H1 (cell line): ENCODE results near the gene REC8. TPM values are rescaled to one million over a fixed set of nuclear protein-coding genes. Genes with fewer than 3 reads are reported as not detected.

Source experiments
- BCL11A ChIP-seq, 2 experiments: IDR thresholded peaks; one replicate each; pipeline ENCODE4 v1.6.1; 2011; ENCODE audit warnings: low read depth in 2 of 2, low read length in 2 of 2, mild to moderate bottlenecking in 2 of 2
- BRCA1 ChIP-seq: IDR thresholded peaks from 2 replicates; pipeline ENCODE4 v1.6.1; 2012; ENCODE audit warnings: low read depth, low read length, improper control_type of control experiment
- CEBPB ChIP-seq: IDR thresholded peaks from 2 replicates; pipeline ENCODE4 v1.6.1; 2012; ENCODE audit warnings: low read depth, low read length
- CREB1 ChIP-seq: IDR thresholded peaks from 2 replicates; pipeline ENCODE4 v1.6.1; 2012; ENCODE audit warnings: inconsistent platforms
- EGR1 ChIP-seq: IDR thresholded peaks from 2 replicates; pipeline ENCODE4 v1.6.1; 2011; ENCODE audit warnings: low read depth, low read length, borderline replicate concordance
- EP300 ChIP-seq, 2 experiments: IDR thresholded peaks; 1 replicate in 1 of 2; 2 replicates in 1 of 2; pipeline ENCODE4 v1.6.1; 2011 to 2012; ENCODE audit warnings: low read depth in 2 of 2, low read length in 2 of 2, mild to moderate bottlenecking in 2 of 2, borderline replicate concordance in 1 of 2, inconsistent platforms in 1 of 2, moderate library complexity in 1 of 2
- EZH2 ChIP-seq: fragments of 200-600 bp; sonication (generic); IDR thresholded peaks from 2 replicates; pipeline ENCODE4 v1.7.1; 2012; ENCODE audit warnings: low read depth, mild to moderate bottlenecking, moderate library complexity, low read length, inconsistent platforms; ENCODE audit not compliant: severe bottlenecking
- GTF2F1 ChIP-seq: IDR thresholded peaks from 2 replicates; pipeline ENCODE4 v1.6.1; 2012; ENCODE audit warnings: low read depth, low read length, improper control_type of control experiment, borderline replicate concordance
- HDAC2 ChIP-seq, 2 experiments: fragments of 300-600 bp in 1 of 2; sonication (generic) in 1 of 2; IDR thresholded peaks; 2 replicates each; pipeline ENCODE4 v1.6.1; 2011 to 2012; ENCODE audit warnings: low read depth in 2 of 2, low read length in 2 of 2, mild to moderate bottlenecking in 2 of 2, moderate library complexity in 2 of 2, borderline replicate concordance in 1 of 2, inconsistent platforms in 1 of 2
- JUND ChIP-seq: IDR thresholded peaks from 2 replicates; pipeline ENCODE4 v1.6.1; 2011; ENCODE audit warnings: mild to moderate bottlenecking, improper control_type of control experiment, low read length
- KDM5A ChIP-seq: fragments of 200-600 bp; IDR thresholded peaks from 2 replicates; pipeline ENCODE4 v1.7.1; 2012; ENCODE audit warnings: mild to moderate bottlenecking, low read length, inconsistent platforms, mixed read lengths
- NRF1 ChIP-seq: IDR thresholded peaks from 2 replicates; pipeline ENCODE4 v1.6.1; 2011; ENCODE audit warnings: mild to moderate bottlenecking, low read depth, low read length, improper control_type of control experiment
- PHF8 ChIP-seq: fragments of 200-600 bp; sonication (generic); conservative IDR thresholded peaks from 2 replicates; pipeline ENCODE4 v1.7.1; 2012; ENCODE audit warnings: low read depth, mild to moderate bottlenecking, inconsistent platforms, low read length, moderate library complexity
- POLR2AphosphoS5 ChIP-seq: IDR thresholded peaks from 2 replicates; pipeline ENCODE4 v1.6.1; 2011; ENCODE audit warnings: low read depth, low read length
- SAP30 ChIP-seq: fragments of 300-600 bp; sonication (generic); IDR thresholded peaks from 2 replicates; pipeline ENCODE4 v1.7.1; 2012; ENCODE audit warnings: low read length, moderate library complexity, mild to moderate bottlenecking, inconsistent platforms; ENCODE audit not compliant: insufficient read depth, insufficient replicate concordance
- SP2 ChIP-seq: IDR thresholded peaks from 2 replicates; pipeline ENCODE4 v1.6.1; 2012; ENCODE audit warnings: mild to moderate bottlenecking, low read length, inconsistent platforms
- SP4 ChIP-seq: IDR thresholded peaks from 2 replicates; pipeline ENCODE4 v1.6.1; 2012; ENCODE audit warnings: low read length, inconsistent platforms
- SRF ChIP-seq: IDR thresholded peaks from 2 replicates; pipeline ENCODE4 v1.6.1; 2011; ENCODE audit warnings: mild to moderate bottlenecking, low read depth, low read length, moderate library complexity
- SUZ12 ChIP-seq: fragments of 200-600 bp; sonication (generic); IDR thresholded peaks from 2 replicates; pipeline ENCODE4 v1.6.1; 2012; ENCODE audit warnings: mild to moderate bottlenecking, inconsistent platforms, low read length, moderate library complexity, mixed read lengths
- TBP ChIP-seq: IDR thresholded peaks from 2 replicates; pipeline ENCODE4 v1.6.1; 2011; ENCODE audit warnings: low read depth, low read length, improper control_type of control experiment
- TEAD4 ChIP-seq: IDR thresholded peaks from 2 replicates; pipeline ENCODE4 v1.6.1; 2012; ENCODE audit warnings: low read depth, low read length, inconsistent platforms, mixed read lengths
- polyA plus RNA-seq, 7 experiments: library from polyadenylated mRNA; depleted of rRNA in 3 of 7; stranded (reverse) in 5 of 7; unstranded in 2 of 7; fragments of >200 nt in 5 of 7; fragments of 200-250 nt in 2 of 7; gene quantifications; 1 replicate in 5 of 7; 2 replicates in 1 of 7; 4 replicates in 1 of 7; pipeline versions ENCODE4 v1.2.1 to v1.2.3, GENCODE V29; 2011 to 2013; ENCODE audit warnings: missing spikeins in 2 of 7, mixed read lengths in 2 of 7
- total RNA-seq: library from RNA; stranded (reverse); fragmentation: NEBNext Ultra II Directional; extraction: Animal tissue kit (Norgen Biotek cat#: 25700); gene quantifications from 2 replicates; pipeline ENCODE4 v1.2.1, GENCODE V29; 2021
- TF ChIP-seq, protein P1 (sequence below): IDR thresholded peaks from 2 replicates; pipeline ENCODE4 v1.6.1; 2011; ENCODE audit warnings: low read depth, mild to moderate bottlenecking, low read length; ENCODE audit not compliant: insufficient read depth
- TF ChIP-seq, protein P2 (sequence below): IDR thresholded peaks from 2 replicates; pipeline ENCODE4 v1.6.1; 2012; ENCODE audit warnings: low read length, inconsistent platforms

REC8 gene
- total and polyA plus RNA-seq, 2 of the 8 experiments (the other 6 are each of a cell fraction or from before 2014, with no cell fraction given), result 9.8 to 28.5 TPM

DNA sequence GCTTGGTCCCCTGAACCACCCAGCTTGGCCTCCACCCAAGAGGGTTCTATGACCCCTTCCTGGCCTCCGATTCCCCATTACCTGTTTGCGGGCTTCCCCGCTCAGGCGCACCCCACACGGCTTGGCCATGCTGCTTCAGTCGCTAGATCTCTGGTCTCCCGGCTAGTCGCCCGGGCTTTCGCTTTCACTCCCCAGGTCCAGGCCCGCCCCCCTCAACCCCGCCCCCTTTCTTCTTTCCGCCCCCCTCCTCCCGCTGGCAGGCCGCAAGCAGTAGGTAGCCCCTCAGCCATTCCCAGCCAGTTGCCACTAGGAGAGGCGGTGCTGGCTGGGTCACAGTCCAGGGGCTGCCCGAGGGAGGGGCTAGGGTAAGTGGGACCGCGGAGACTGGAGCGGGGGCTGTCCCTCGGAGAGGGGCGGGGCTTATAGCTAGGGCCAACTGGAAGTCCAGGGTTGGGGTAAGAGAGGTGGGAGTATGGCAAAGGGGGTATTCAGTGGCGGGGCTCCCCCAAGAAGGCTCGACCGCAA lies 25.4 kb upstream of the REC8 start, which contains the start of gene PSME2 (continued):
- TF ChIP-seq SP2 (no peak), BCL11A (IDR thresholded peaks at IDR 0.05; ENCODE audit: low read depth in 2 of 2, low read length in 2 of 2) (no peak), EP300 (IDR thresholded peaks at IDR 0.05; ENCODE audit: borderline replicate concordance in 1 of 2, low read depth in 2 of 2, low read length in 2 of 2) (0 out of 3 replicates have a peak, but pooled peaks of 1 of the 2 experiments have one; percentile 22), CEBPB (no peak), TEAD4 (0 out of 2 replicates have a peak, but pooled peaks have one; percentile 10), CREB1 (no peak), PHF8 (0 out of 2 replicates have a peak, but pooled peaks have one; percentile 12), BRCA1 (no peak), KDM5A (no peak), EGR1 (peak; percentile 15; the same call in 1 of the 2 replicates), SUZ12 (no peak), GTF2F1 (no peak), NRF1 (no peak), EZH2 (no peak), SRF (no peak), SAP30 (no peak), HDAC2 (IDR thresholded peaks at IDR 0.05; ENCODE audit: borderline replicate concordance in 1 of 2, low read depth in 2 of 2, low read length in 2 of 2) (no peak), SP4 (0 out of 2 replicates have a peak, but pooled peaks have one; percentile 14), JUND (no peak), POLR2AphosphoS5 (peak; percentile 17; the same call in 1 of the 2 replicates), TBP (peak; percentile 61; the same call in 1 of the 2 replicates)
- TF ChIP-seq, protein P1, sequence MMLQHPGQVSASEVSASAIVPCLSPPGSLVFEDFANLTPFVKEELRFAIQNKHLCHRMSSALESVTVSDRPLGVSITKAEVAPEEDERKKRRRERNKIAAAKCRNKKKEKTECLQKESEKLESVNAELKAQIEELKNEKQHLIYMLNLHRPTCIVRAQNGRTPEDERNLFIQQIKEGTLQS, result no peak
- TF ChIP-seq, protein P2, sequence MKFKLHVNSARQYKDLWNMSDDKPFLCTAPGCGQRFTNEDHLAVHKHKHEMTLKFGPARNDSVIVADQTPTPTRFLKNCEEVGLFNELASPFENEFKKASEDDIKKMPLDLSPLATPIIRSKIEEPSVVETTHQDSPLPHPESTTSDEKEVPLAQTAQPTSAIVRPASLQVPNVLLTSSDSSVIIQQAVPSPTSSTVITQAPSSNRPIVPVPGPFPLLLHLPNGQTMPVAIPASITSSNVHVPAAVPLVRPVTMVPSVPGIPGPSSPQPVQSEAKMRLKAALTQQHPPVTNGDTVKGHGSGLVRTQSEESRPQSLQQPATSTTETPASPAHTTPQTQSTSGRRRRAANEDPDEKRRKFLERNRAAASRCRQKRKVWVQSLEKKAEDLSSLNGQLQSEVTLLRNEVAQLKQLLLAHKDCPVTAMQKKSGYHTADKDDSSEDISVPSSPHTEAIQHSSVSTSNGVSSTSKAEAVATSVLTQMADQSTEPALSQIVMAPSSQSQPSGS, result no peak
